NCI-H2029 (cell line): Measurements from ENCODE around the gene EPB41L3.
"Not testable (repeated sequence)": the region's sequence is repeated elsewhere in the genome, so short reads cannot be mapped to it uniquely, and the experiment has no call there.

Experiments
- DNase-seq: peaks from one replicate; lab custom pipeline; 2025; lab: John Stamatoyannopoulos, UW

EPB41L3 gene

DNA sequence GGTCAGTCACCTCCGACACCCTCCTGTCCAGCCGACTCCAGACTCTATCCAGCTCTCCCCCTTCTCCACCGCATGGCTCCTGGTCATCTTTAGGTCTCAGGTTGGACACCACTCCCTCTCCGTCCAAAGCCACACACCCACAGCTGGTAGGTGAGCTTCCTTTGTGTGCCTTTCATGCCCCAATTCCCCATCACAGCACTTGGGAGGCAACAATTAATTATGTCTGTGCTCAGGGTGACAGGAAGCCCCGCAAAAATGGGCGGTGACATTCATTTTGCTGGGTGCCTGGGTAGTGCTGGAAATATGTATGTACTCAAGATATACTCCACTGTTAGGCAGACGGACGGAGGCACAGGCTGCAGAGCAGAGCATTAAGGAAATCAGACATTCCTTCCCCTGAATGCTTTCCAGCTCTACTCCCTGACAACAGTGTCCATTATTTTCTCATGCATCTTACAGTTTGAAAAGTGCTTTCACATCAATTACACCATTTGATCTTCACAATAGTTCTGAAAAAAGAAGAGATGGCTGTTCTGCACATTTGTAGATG is 13.1 kb downstream of the EPB41L3 start:
- DNase-seq: no peak

DNA sequence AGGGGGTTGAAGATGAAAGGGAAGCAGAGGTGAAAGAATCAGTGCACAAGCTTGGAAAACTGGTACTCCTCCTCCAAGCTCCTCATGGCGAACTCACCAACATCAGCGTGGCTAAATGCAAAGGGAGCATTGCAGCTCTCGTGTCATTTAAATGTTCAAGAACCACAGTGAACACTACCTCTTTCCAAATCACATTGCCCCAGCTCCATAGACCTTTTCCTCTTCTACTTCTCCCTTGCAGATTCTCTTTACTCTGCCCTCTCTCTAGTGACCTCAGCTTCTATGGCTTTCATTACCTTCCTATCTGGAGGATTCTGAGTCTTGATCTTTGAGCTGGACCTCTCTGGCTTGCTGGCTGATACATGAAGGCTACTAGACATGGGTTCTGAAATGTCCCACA is 14.3 kb downstream of the EPB41L3 start:
- DNase-seq: no peak

GRCh38 chr18:5527603-5528002 is 16.2 kb downstream of the EPB41L3 start:
- no peak for DNase-seq

DNA sequence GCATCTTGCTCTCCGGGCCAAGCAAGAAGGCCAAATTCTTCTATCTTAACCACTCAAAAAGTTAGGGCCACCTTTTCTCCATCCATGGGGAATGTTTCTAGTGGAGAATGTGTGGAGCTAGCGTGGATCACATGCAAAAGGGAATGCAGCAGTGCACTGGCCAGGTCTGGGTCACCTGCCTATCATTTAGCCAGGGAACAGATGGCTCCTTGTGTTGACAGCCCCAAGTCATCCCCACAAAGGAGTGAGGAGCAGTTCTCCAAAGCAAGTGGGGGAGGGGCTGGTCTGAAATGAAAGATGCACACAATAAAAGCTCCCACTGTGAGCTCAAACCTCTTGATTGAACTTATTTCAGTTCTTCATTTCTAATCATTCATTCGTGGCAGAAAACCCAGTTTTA is 19.1 kb downstream of the EPB41L3 start:
- no peak for DNase-seq

- no peak for DNase-seq
Measured at GRCh38 chr18:5521000-5521399, 22.8 kb downstream of the EPB41L3 start.

DNA sequence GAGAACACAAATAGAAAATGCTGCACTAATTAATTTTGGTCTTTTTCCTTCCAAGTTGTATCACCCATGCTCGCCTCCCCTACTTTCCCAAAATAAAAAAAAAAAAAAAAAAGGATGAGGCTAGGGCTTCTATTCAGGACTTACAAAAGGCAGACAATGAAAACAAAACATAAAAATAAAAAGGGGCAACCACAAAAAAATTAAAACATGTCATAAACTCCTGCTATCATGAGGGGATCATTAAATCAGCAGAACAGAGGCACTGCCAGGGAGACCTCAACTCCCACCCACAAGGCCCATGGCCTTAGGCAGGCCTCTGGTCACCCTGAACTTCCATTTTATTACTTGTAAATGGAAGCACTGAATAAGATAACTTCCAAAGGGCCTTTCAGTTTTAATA is 23.3 kb downstream of the EPB41L3 start:
- DNase-seq: no peak

GRCh38 chr18:5519448-5520298 is 24.1 kb downstream of the EPB41L3 start:
- DNase-seq: no peak

GRCh38 chr18:5518899-5519371 is 24.9 kb downstream of the EPB41L3 start:
- no peak for DNase-seq

DNA sequence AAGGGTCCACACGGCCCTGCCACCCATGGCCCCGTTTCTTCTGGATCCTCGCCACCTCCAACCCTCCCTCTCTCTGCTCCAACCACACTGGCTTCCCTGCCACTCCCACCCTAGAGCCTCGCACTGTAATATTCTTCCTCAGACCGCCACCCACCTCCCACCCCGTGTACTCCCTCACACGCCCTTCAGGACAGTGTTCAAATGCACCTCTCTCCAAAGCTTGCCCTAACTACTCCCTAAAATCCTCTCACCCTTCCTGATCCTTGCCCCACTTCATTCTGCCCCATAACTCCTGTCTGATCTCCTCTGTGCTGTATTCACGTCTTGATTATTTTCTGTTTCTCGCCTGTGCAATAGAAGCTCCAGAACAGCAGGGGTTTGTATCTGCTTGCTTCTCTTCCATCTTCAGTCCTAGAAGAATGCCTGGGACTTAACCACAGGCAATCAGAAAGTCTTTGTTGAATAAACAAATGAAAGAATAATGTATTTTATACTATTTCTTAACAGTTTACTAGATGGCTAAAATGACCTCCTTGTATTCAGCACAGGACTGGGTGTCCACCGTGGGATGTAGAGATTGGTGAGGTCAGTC is 25.5 kb downstream of the EPB41L3 start:
- DNase-seq: no peak

- DNase-seq: no peak
Measured at GRCh38 chr18:5516841-5517240, 27.0 kb downstream of the EPB41L3 start.

- no peak for DNase-seq
Measured at GRCh38 chr18:5515011-5515784, 28.6 kb downstream of the EPB41L3 start.

DNA sequence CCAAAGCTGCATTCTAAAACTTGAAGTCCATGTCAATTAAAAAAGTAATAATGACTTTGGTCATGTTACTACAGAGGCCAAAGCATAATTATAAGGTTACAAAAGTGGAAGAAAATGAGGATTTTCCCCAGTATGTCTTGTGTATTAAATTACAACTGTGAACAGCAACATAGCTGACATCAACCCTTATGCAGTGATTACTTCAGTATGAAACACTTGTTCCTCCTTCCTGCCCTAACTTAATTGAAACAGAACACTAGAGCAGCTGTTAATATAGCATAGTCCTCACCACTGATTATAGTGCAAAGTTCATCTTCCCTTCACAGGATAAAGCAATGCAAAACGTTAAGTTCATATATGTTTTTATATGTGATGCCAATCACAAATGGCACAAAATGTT is 29.9 kb downstream of the EPB41L3 start:
- no peak for DNase-seq

GRCh38 chr18:5512176-5512575 is 31.6 kb downstream of the EPB41L3 start:
- DNase-seq: no peak

GRCh38 chr18:5511541-5511940 is 32.3 kb downstream of the EPB41L3 start:
- not testable (repeated sequence) for DNase-seq

- no peak for DNase-seq
Measured at GRCh38 chr18:5510135-5510846, 33.5 kb downstream of the EPB41L3 start.

DNA sequence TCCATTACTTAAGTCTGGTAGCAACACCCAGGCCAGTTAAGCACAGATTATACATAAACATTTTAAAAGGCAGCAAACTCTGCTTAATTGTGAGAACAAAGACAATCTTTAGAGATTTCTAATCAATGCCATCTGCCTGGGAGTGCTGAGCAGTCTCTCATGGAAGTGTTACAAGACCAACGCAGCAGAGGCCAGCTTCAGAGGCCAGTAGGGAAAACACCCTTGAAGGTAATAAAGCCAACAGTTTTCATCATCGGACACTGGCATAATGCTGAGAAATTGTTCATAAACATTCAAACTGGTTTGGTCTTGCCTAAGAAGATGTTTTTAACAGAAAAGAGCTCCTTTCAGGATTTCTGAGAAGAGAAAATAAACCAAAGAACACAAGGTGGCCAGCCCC is 35.0 kb downstream of the EPB41L3 start:
- DNase-seq: no peak

DNA sequence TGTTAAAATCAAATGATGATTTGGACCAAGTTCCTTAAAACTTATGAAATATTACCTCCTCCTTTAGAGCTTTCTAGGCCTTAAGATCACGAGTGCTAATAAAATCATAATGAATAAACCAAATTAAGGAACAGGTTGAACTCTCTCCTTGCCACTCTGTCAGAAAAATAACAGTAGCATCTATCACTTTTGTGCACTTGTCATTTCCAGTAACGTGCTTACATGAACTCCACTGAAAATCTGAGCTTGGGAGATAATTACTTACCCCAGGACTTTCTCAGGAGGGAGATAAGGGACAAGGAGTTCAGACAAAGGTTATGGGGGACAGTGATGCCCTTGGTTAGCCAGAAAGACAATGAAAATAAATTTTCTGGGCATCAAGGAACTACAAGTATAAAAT is 36.0 kb downstream of the EPB41L3 start:
- DNase-seq: no peak

DNA sequence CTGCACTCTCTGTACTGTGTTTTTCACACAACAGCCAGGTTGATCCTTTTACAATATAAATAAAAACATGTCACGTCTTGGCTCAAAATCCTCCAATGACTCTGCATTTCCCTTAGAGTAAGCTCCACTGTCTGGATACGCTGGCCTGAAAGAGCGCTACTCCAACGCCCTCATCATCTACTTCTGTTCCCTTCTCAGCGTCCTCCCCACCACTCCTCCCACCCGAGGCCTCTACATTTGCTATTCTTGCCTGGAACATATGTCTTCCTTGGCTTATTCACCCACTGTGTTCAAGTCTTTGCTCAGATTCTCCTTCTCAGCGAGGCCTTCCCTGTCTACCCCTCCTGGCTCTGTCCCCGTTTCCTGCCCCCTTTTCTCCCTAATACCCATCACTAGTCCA is 37.6 kb downstream of the EPB41L3 start:
- DNase-seq: no peak

- no peak for DNase-seq
Measured at GRCh38 chr18:5503740-5504139, 40.1 kb downstream of the EPB41L3 start.

DNA sequence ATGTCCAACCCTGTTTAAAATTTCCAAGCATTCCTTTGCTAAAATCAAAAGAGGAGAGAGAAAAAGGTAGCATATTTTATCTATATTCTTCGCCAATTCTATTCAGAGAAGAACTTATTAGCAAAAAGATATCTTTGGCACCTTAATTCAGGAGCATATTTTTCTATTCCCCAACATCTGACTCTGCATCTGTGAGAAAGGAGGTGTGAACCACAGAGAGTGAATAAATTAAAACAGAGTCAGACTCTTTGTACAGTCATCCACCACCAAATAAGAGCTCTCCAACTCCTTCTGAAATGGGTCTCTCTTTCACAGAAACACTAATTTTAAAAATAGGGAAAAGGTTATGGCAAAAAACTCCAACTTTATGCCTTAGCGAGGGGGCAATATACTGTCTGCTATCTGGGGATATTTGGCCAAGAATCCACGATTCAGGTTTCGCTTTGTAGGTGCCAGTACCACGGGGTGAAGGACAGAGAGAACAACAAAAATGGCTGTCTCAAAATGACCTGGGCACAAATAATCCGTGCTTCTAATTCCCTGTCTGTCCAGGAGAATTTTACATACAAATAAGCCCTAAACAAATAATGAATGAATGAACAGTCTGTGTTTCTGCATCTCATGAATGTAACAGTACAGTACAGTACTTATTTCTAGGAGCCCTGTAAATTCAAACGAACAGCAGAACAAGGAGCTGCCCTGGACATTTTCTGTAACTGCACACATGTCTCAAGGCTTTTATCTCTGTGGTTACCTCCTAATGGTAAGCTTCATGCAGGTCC is 43.4 kb downstream of the EPB41L3 start:
- DNase-seq: no peak

GRCh38 chr18:5498452-5498851 is 45.3 kb downstream of the EPB41L3 start:
- no peak for DNase-seq
